Sigmoid colon (tissue), 7 donors: ENCODE measurements around the gene FASLG. TPM values are rescaled to one million over a fixed set of nuclear protein-coding genes. Genes with fewer than 3 reads are reported as not detected.

ENCODE experiments used
- DNase-seq: peaks from one replicate; pipeline ENCODE4 v3.0.0-alpha.2; 2019
- H3K27ac ChIP-seq, 4 donors: fragments of 200-600 bp; sonication (generic); one replicate each; pipeline ENCODE4 v1.5.1; 2016 to 2019; ENCODE audit warnings: mild to moderate bottlenecking in 1 of 4
- H3K27me3 ChIP-seq, 3 donors: fragments of 200-600 bp; sonication (generic); one replicate each; pipeline ENCODE4 v1.5.1; 2019; ENCODE audit warnings: mild to moderate bottlenecking in 1 of 3
- H3K36me3 ChIP-seq, 4 donors: fragments of 200-600 bp; sonication (generic); one replicate each; pipeline ENCODE4 v1.5.1; 2016 to 2019
- H3K4me1 ChIP-seq, 4 donors: fragments of 200-600 bp; sonication (generic); one replicate each; pipeline ENCODE4 v1.5.1; 2017 to 2019
- H3K4me3 ChIP-seq, 4 donors: fragments of 200-600 bp; sonication (generic); one replicate each; pipeline ENCODE4 v1.5.1; 2017 to 2019; ENCODE audit warnings: mild to moderate bottlenecking in 2 of 4, moderate library complexity in 1 of 4
- H3K9me3 ChIP-seq, 4 donors: fragments of 200-600 bp in 3 of 4; sonication (generic) in 3 of 4; one replicate each; pipeline versions ENCODE4 v1.5.1 to v1.6.1; 2013 to 2019
- CTCF ChIP-seq, 4 experiments: fragments of 450-650 bp in 3 of 4; fragments of 200-600 bp in 1 of 4; IDR thresholded peaks; one replicate each; pipeline ENCODE4 v1.5.1; 2016 to 2019; ENCODE audit warnings: antibody characterized with exemption in 4 of 4, mild to moderate bottlenecking in 3 of 4, moderate library complexity in 2 of 4
- EP300 ChIP-seq, 4 donors: sonication (generic); formaldehyde crosslinking; IDR thresholded peaks; one replicate each; pipeline ENCODE4 v1.6.1; 2017; ENCODE audit warnings: antibody characterized with exemption in 4 of 4
- POLR2A ChIP-seq, 2 donors: fragments of 450-650 bp; IDR thresholded peaks; one replicate each; pipeline ENCODE4 v1.6.1; 2016; ENCODE audit warnings: antibody characterized with exemption in 2 of 2, mild to moderate bottlenecking in 2 of 2, moderate library complexity in 2 of 2
- POLR2AphosphoS5 ChIP-seq, 4 donors: sonication (generic); formaldehyde crosslinking; IDR thresholded peaks; one replicate each; pipeline ENCODE4 v1.6.1; 2017; ENCODE audit warnings: antibody characterized with exemption in 4 of 4
- WGBS, 2 donors: extraction: QIAGEN DNeasy Blood & Tissue Kit; methylation state at CpG; one replicate each; pipeline ENCODE4 v1.1.7; 2013; 5-methylcytosine and 5-hydroxymethylcytosine counted together
- intact Hi-C: fragments of 100-400 bp; cut with DNase I; formaldehyde crosslinking; loops from one replicate; pipeline ENCODE4 v1.15.1; 2023
- polyA plus RNA-seq, 3 donors: library from polyadenylated mRNA; stranded (reverse); fragments of 200-250 nt; gene quantifications; one replicate each; pipeline ENCODE4 v1.2.3, GENCODE V29; 2013
- total RNA-seq, 4 donors: library from RNA; depleted of rRNA; stranded (reverse); fragments of >200 nt; gene quantifications; one replicate each; pipeline ENCODE4 v1.1.0, GENCODE V29; 2016
- donor health status: healthy with polysubstance abuse.
- donor health status: Bipolar disorder and iron deficiency.
- donor health status: healthy.

FASLG gene
- total and polyA plus RNA-seq, 7 donors = 0.31 TPM; not detected in 6

GRCh38 chr1:172647987-172648386, 10.9 kb upstream of the FASLG start:
- intact Hi-C loops = no loop called here
- DNase-seq = no peak
- TF ChIP-seq EP300 (IDR thresholded peaks at IDR 0.05) (no peak), CTCF (IDR thresholded peaks at IDR 0.05) (no peak), POLR2A (IDR thresholded peaks at IDR 0.05) (no peak), POLR2AphosphoS5 (IDR thresholded peaks at IDR 0.05) (no peak)
- Histone ChIP-seq H3K4me3 (no peak overlapping the region), H3K27ac (no peak overlapping the region), H3K9me3 (no peaks in the 10 kb centered on the region), H3K4me1 (no peaks in the 10 kb centered on the region), H3K36me3 (no peaks in the 10 kb centered on the region), H3K27me3 (no peaks in the 10 kb centered on the region)
- 93 to 95% methylated on average over 4 of the region's 4 CpGs for WGBS, 2 donors

GRCh38 chr1:172650474-172651193, 8.3 kb upstream of the FASLG start:
- H3K36me3 ChIP-seq = no peaks in the 10 kb centered on the region
- intact Hi-C loops = no loop called here
- 86 to 89% methylated on average over 2 of the region's 2 CpGs for WGBS, 2 donors
- H3K27ac ChIP-seq = no peak overlapping the region
- no peak for DNase-seq
- no peaks in the 10 kb centered on the region for H3K27me3 ChIP-seq
- H3K4me3 ChIP-seq = no peak overlapping the region
- no peaks in the 10 kb centered on the region for H3K9me3 ChIP-seq
- H3K4me1 ChIP-seq = no peaks in the 10 kb centered on the region
- TF ChIP-seq EP300 (IDR thresholded peaks at IDR 0.05) (no peak), POLR2AphosphoS5 (IDR thresholded peaks at IDR 0.05) (no peak), CTCF (IDR thresholded peaks at IDR 0.05) (no peak), POLR2A (IDR thresholded peaks at IDR 0.05) (no peak)

- DNase-seq = no peak
- 41 to 55% methylated on average over 5 of the region's 5 CpGs for WGBS, 2 donors
These were observed 5.7 kb upstream of the FASLG start for GRCh38 chr1:172653015-172653709.

GRCh38 chr1:172654535-172654934, 4.4 kb upstream of the FASLG start:
- H3K27me3 ChIP-seq = no peaks in the 10 kb centered on the region
- H3K27ac ChIP-seq = no peak overlapping the region
- H3K36me3 ChIP-seq = no peaks in the 10 kb centered on the region
- no peak for DNase-seq
- H3K9me3 ChIP-seq = no peaks in the 10 kb centered on the region
- TF ChIP-seq EP300 (IDR thresholded peaks at IDR 0.05) = no peak
- TF ChIP-seq CTCF (IDR thresholded peaks at IDR 0.05) = no peak
- no peak for TF ChIP-seq POLR2AphosphoS5 (IDR thresholded peaks at IDR 0.05)
- TF ChIP-seq POLR2A (IDR thresholded peaks at IDR 0.05) = no peak
- H3K4me1 ChIP-seq = no peaks in the 10 kb centered on the region
- no peak overlapping the region for H3K4me3 ChIP-seq
- intact Hi-C loops = no loop called here
- 85 to 92% methylated on average over 2 of the region's 2 CpGs for WGBS, 2 donors

More at GRCh38 chr1:172653015-172653709, 5.7 kb upstream of the FASLG start:
- Histone ChIP-seq H3K36me3 (no peaks in the 10 kb centered on the region), H3K27ac (no peak overlapping the region), H3K27me3 (no peaks in the 10 kb centered on the region), H3K4me3 (no peak overlapping the region), H3K9me3 (no peaks in the 10 kb centered on the region), H3K4me1 (no peaks in the 10 kb centered on the region)
- intact Hi-C loops = no loop called here
- TF ChIP-seq POLR2AphosphoS5 (IDR thresholded peaks at IDR 0.05) (no peak), CTCF (IDR thresholded peaks at IDR 0.05) (no peak), POLR2A (IDR thresholded peaks at IDR 0.05) (no peak), EP300 (IDR thresholded peaks at IDR 0.05) (no peak)
